Smooth muscle cell of the brain vasculature (primary cell): ENCODE results near the gene CSF1R.

Source experiments
- DNase-seq: peaks from one replicate; pipeline ENCODE4 v3.0.0-alpha.2; 2012; ENCODE audit warnings: low read depth, low spot score

CSF1R gene

GRCh38 chr5:150024346-150024984, 61.9 kb downstream of the CSF1R start:
- DNase-seq, result no peak

- DNase-seq, result no peak
Observed at GRCh38 chr5:150023136-150023535, 63.2 kb downstream of the CSF1R start.

GRCh38 chr5:150022681-150023080, 63.7 kb downstream of the CSF1R start:
- DNase-seq, result no peak

DNA sequence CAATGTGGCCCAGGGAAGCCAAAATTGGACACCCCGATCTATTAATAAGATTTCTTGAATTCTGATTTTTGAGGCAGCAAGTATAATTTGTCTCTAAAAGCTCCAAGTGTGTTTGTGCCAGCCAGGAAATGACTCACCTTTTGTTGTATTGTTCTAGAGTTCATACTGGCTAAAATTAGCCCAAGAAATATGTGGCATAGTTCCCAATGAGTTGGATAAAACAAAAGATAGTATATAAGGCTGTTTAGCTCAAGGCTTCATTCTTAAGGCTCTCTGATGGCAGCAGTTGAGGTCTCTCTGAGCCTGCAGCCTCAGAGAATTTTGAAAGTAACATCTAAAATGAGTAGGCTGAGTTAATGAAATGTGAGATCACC, 64.2 kb downstream of the CSF1R start:
- peak; percentile 46 for DNase-seq

DNA sequence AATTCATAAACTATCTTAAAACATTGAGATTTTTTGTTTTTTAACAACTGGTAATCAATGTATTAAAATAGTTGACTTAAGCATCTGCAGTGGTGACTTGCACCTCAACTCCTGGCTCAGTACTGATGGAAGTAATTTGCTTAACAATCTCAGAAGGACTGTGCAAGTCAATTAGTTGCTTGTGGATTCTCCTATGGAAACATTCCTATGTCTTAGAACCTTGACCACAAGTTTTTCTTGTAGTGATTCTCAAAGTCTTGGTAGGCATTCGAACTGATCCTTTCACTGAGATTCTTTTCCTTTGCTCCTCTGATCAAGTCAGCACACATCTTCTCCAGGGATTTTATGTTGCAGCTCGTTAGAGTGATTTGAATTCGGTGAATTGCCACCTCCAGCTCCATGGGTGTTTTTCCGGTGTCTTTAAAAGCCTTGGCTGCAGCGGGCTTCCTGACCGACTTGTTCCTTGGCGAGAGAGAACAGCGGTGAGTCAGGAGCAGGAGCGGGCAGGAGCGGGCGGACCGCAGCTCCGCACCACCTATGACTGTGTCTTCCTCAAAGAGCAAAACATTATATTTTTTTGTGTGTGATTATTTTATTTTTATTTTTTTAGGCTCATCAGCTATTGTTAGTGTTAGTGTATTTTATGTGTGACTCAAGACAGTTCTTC, 64.7 kb downstream of the CSF1R start:
- DNase-seq, result no peak

GRCh38 chr5:150020249-150020648, 66.1 kb downstream of the CSF1R start:
- DNase-seq, result no peak

GRCh38 chr5:150017226-150018005, 68.9 kb downstream of the CSF1R start:
- no peak for DNase-seq

GRCh38 chr5:150016537-150016936, 69.8 kb downstream of the CSF1R start:
- DNase-seq, result no peak

- no peak for DNase-seq
Observed at GRCh38 chr5:150015415-150015814, 70.9 kb downstream of the CSF1R start.

- no peak for DNase-seq
Observed at GRCh38 chr5:150014456-150014855, 71.9 kb downstream of the CSF1R start.

DNA sequence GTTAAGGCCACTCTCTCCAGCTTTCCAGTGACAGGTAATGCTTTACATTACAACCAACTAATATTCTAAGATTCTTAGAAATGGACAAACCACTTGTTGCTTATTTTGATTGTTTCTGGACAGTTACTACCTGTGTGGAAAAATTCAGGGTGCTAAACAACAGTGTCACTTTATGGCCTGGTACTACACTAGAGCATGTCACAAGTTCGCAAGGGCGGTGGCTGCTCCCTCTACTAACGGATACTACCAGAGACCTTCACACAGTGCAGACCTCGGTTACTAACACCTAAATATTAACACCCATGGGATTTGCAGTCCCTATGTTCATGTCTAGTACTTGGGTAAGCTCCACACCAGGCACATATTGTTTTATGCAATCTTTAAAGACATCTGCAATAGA, 72.4 kb downstream of the CSF1R start:
- DNase-seq, result no peak

- no peak for DNase-seq
Observed at GRCh38 chr5:150009671-150010387, 76.5 kb downstream of the CSF1R start.

- no peak for DNase-seq
Observed at GRCh38 chr5:150007050-150007449, 79.3 kb downstream of the CSF1R start.

DNA sequence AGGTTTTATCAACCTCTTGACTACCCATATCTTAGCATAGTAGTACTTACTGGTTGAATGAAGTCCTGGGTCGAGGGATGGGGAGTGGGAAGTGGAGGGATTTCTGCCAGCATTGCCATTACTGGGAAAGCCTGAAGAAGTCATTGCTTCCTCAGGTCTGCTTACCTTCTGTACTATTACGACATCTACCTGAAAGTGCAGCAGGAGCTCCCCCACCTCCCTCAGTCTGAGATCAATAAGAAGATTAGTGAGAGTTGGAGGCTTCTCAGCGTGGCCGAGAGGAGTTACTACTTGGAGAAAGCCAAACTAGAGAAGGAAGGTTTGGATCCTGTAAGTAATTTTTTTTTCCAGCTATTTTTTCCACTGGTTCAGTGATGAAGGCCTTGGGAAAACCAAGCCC, 80.0 kb downstream of the CSF1R start:
- no peak for DNase-seq
